Fibroblast of the aortic adventitia (primary cell): ENCODE results near the gene CCDC51. TPM values are rescaled to one million over a fixed set of nuclear protein-coding genes. Genes with fewer than 3 reads are reported as not detected.

Experiments used
- DNase-seq: peaks from one replicate; pipeline ENCODE4 v3.0.0-alpha.2; 2010; ENCODE audit warnings: low read depth
- H3K4me3 ChIP-seq: 2 replicates; pipeline ENCODE4 v1.5.1; 2011; ENCODE audit warnings: low read depth, mild to moderate bottlenecking, control low read depth, low read length, moderate library complexity
- CTCF ChIP-seq: IDR thresholded peaks from 2 replicates; pipeline ENCODE4 v1.5.1; 2011; ENCODE audit warnings: mild to moderate bottlenecking, low read length, control low read depth, inconsistent platforms; ENCODE audit not compliant: insufficient read depth
- total RNA-seq: library from RNA; depleted of rRNA; stranded (reverse); fragments of >200 nt; gene quantifications from 2 replicates; pipeline ENCODE4 v1.2.3, GENCODE V29; 2012; ENCODE audit warnings: low replicate concordance

CCDC51 gene
- total RNA-seq, 1 donor: 19.3 TPM

- TF ChIP-seq CTCF: no peak
- DNase-seq: no peak
- no peak overlapping the region for H3K4me3 ChIP-seq
These were observed 24.5 kb downstream of the CCDC51 start for GRCh38 chr3:48415251-48415953.

GRCh38 chr3:48414376-48415250 is 25.3 kb downstream of the CCDC51 start:
- H3K4me3 ChIP-seq: no peak overlapping the region
- no peak for TF ChIP-seq CTCF
- DNase-seq: no peak

- TF ChIP-seq CTCF: no peak
These were observed 26.3 kb downstream of the CCDC51 start for GRCh38 chr3:48413611-48414010.

GRCh38 chr3:48413086-48413485 is 26.8 kb downstream of the CCDC51 start:
- TF ChIP-seq CTCF: no peak
- no peak overlapping the region for H3K4me3 ChIP-seq
- no peak for DNase-seq

More at GRCh38 chr3:48413611-48414010, 26.3 kb downstream of the CCDC51 start:
- DNase-seq: no peak
- no peak overlapping the region for H3K4me3 ChIP-seq

- DNase-seq: no peak
- H3K4me3 ChIP-seq: no peak overlapping the region
- no peak for TF ChIP-seq CTCF
These were observed 27.4 kb downstream of the CCDC51 start for GRCh38 chr3:48412375-48413001.

GRCh38 chr3:48411606-48412374 is 28.1 kb downstream of the CCDC51 start:
- no peak overlapping the region for H3K4me3 ChIP-seq
- TF ChIP-seq CTCF: no peak
- DNase-seq: no peak
